K562 (cell line): Measurements from ENCODE around the gene SLC6A16. TPM values are rescaled to one million over a fixed set of nuclear protein-coding genes. Genes with fewer than 3 reads are reported as not detected.
"Not testable (repeated sequence)": the region's sequence is repeated elsewhere in the genome, so short reads cannot be mapped to it uniquely, and the experiment has no call there.

Source experiments
- ATAC-seq: fragments of 200-7000 bp; cut with Tn5 transposase; 3 replicates; pipeline ENCODE4 v1.9.1; 2020; ENCODE audit warnings: moderate library complexity
- BruUV-seq: library from RNA; stranded (reverse); fragments of 400-500 nt; replicated peaks from 2 replicates; lab custom pipeline; 2021; lab: Mats Ljungman, UMichigan
- CTCF ChIA-PET: fragments of 300-600 bp; formaldehyde crosslinking; extraction: SDS; loops from one replicate; lab custom pipeline; 2021; ENCODE audit warnings: low intra/inter-chr PET ratio; lab: Yijun Ruan, JAX
- POLR2A ChIA-PET: fragments of 300-600, 350-650 bp; sonication (Branson Sonifier 250); formaldehyde crosslinking; extraction: SDS; loops from one replicate; lab custom pipeline; 2021; ENCODE audit warnings: antibody characterized with exemption, inconsistent platforms; lab: Yijun Ruan, JAX
- DNase-seq, 4 experiments: peaks; one replicate each; pipeline versions ENCODE4 v3.0.0 to v3.0.0-alpha.2; 2011 to 2018; ENCODE audit warnings: low spot score in 3 of 4, mixed read lengths in 3 of 4; ENCODE audit errors: extremely low read depth in 1 of 4
- FAIRE-seq: peaks from 2 replicates; lab custom pipeline; 2011; peaks lifted over from hg19 to GRCh38; lab: Jason Lieb, UNC
- H2AFZ ChIP-seq: 2 replicates; pipeline ENCODE4 v1.6.0; 2011; ENCODE audit warnings: low read depth, low read length, control low read depth, inconsistent platforms
- H3K27ac ChIP-seq: fragments of 200-600 bp; 3 replicates; pipeline ENCODE4 v1.8.0; 2011; ENCODE audit warnings: low read depth, mild to moderate bottlenecking, control low read depth, inconsistent platforms, low read length, moderate library complexity, mixed read lengths; ENCODE audit errors: extremely low read depth
- H3K27me3 ChIP-seq, 2 experiments: fragments of 300-600 bp in 1 of 2; 2 replicates in 1 of 2; 3 replicates in 1 of 2; pipeline versions ENCODE4 v1.6.0 to v1.8.0; 2011; ENCODE audit warnings: inconsistent platforms in 2 of 2, low read length in 2 of 2, mild to moderate bottlenecking in 1 of 2, mixed read lengths in 1 of 2, moderate library complexity in 1 of 2; ENCODE audit not compliant: control insufficient read depth in 2 of 2, insufficient read depth in 2 of 2
- H3K36me3 ChIP-seq: fragments of 300-600 bp; 3 replicates; pipeline ENCODE4 v1.8.0; 2011; ENCODE audit warnings: mild to moderate bottlenecking, low read length, inconsistent platforms; ENCODE audit not compliant: control insufficient read depth, insufficient read depth
- H3K4me1 ChIP-seq, 2 experiments: fragments of 200-600 bp in 1 of 2; replicated peaks in 1 of 2; 2 replicates in 1 of 2; 3 replicates in 1 of 2; pipeline versions ENCODE4 v1.5.1 to v1.8.0; 2011; ENCODE audit warnings: inconsistent platforms in 2 of 2, low read length in 2 of 2, mild to moderate bottlenecking in 1 of 2, mixed read lengths in 1 of 2, moderate library complexity in 1 of 2; ENCODE audit not compliant: control insufficient read depth in 2 of 2, insufficient read depth in 2 of 2
- H3K4me2 ChIP-seq: 2 replicates; pipeline ENCODE4 v1.6.1; 2011; ENCODE audit warnings: low read length, control low read depth, inconsistent platforms, mixed read lengths; ENCODE audit not compliant: insufficient read depth
- H3K4me3 ChIP-seq: fragments of 200-600 bp; sonication (generic), shearing (Covaris generic); 2 replicates; pipeline ENCODE4 v1.5.1; 2016; ENCODE audit warnings: control low read depth, inconsistent platforms
- H3K79me2 ChIP-seq: fragments of 200-600 bp; 3 replicates; pipeline ENCODE4 v1.8.0; 2011; ENCODE audit warnings: low read length, inconsistent platforms; ENCODE audit not compliant: control insufficient read depth, insufficient read depth
- H3K9ac ChIP-seq, 2 experiments: 2 replicates each; pipeline versions ENCODE4 v1.6.0 to v1.6.1; 2011; ENCODE audit warnings: low read depth in 2 of 2, low read length in 2 of 2, control low read depth in 1 of 2, inconsistent platforms in 1 of 2, mild to moderate bottlenecking in 1 of 2, mixed read lengths in 1 of 2; ENCODE audit not compliant: insufficient read depth in 1 of 2
- H3K9me1 ChIP-seq: one replicate; pipeline ENCODE4 v1.6.0; 2011; ENCODE audit warnings: inconsistent platforms, mild to moderate bottlenecking, low read length, moderate library complexity; ENCODE audit not compliant: control insufficient read depth, insufficient read depth
- H3K9me3 ChIP-seq: replicated peaks from 2 replicates; pipeline ENCODE4 v1.5.1; 2011; ENCODE audit warnings: low read depth, low read length, inconsistent platforms; ENCODE audit not compliant: control insufficient read depth, insufficient read depth
- H4K20me1 ChIP-seq: replicated peaks from 2 replicates; pipeline ENCODE4 v1.6.1; 2011; ENCODE audit warnings: low read length, inconsistent platforms, mixed read lengths; ENCODE audit not compliant: control insufficient read depth, insufficient read depth
- CBX5 ChIP-seq: IDR thresholded peaks from 2 replicates; pipeline ENCODE4 v1.6.1; 2014; ENCODE audit warnings: low read depth, borderline replicate concordance
- CC2D1A ChIP-seq: fragments of 450-650 bp; IDR thresholded peaks from 2 replicates; pipeline ENCODE4 v1.6.1; 2017; ENCODE audit warnings: mild to moderate bottlenecking
- CTBP1 ChIP-seq: fragments of 450-650 bp; IDR thresholded peaks from 2 replicates; pipeline ENCODE4 v1.6.1; 2016; ENCODE audit warnings: borderline replicate concordance
- CTCF ChIP-seq, 3 experiments: IDR thresholded peaks in 2 of 3; conservative IDR thresholded peaks in 1 of 3; 2 replicates each; pipeline ENCODE4 v1.5.1; 2011 to 2012; ENCODE audit warnings: low read length in 3 of 3, mild to moderate bottlenecking in 3 of 3, control low read depth in 2 of 3, improper control_type of control experiment in 1 of 3, inconsistent platforms in 1 of 3, low read depth in 1 of 3, mixed read lengths in 1 of 3, moderate library complexity in 1 of 3; ENCODE audit not compliant: insufficient read depth in 2 of 3
- DEAF1 ChIP-seq: fragments of 450-650 bp; formaldehyde crosslinking; IDR thresholded peaks from 2 replicates; pipeline ENCODE4 v1.4.0; 2020; ENCODE audit warnings: mild to moderate bottlenecking, moderate library complexity
- ESRRA ChIP-seq: fragments of 450-650 bp; IDR thresholded peaks from 2 replicates; pipeline ENCODE4 v1.6.1; 2014; ENCODE audit warnings: low read depth, mild to moderate bottlenecking, moderate library complexity, borderline replicate concordance
- KDM1A ChIP-seq, 2 experiments: fragments of 450-650 bp; IDR thresholded peaks; 2 replicates each; pipeline ENCODE4 v1.6.1; 2016; ENCODE audit warnings: mild to moderate bottlenecking in 2 of 2
- NFIC ChIP-seq: fragments of 450-650 bp; IDR thresholded peaks from 2 replicates; pipeline ENCODE4 v1.6.1; 2017; ENCODE audit warnings: mild to moderate bottlenecking, inconsistent platforms
- RAD21 ChIP-seq, 2 experiments: fragments of 250-450 bp in 1 of 2; fragments of 450-650 bp in 1 of 2; sonication (Bioruptor Pico) in 1 of 2; formaldehyde crosslinking in 1 of 2; IDR thresholded peaks in 1 of 2; conservative IDR thresholded peaks in 1 of 2; 2 replicates each; pipeline versions ENCODE4 v1.4.0 to v1.8.0; 2020 to 2022; ENCODE audit warnings: mild to moderate bottlenecking in 2 of 2, moderate library complexity in 1 of 2
- RFX1 ChIP-seq: fragments of 450-650 bp; IDR thresholded peaks from 2 replicates; pipeline ENCODE4 v1.6.1; 2016; ENCODE audit warnings: mild to moderate bottlenecking, moderate library complexity
- SMAD4 ChIP-seq: fragments of 250-450 bp; sonication (Bioruptor Pico); conservative IDR thresholded peaks from 2 replicates; pipeline ENCODE4 v1.8.0; 2021; ENCODE audit warnings: inconsistent platforms, mild to moderate bottlenecking, moderate library complexity
- SMC3 ChIP-seq: conservative IDR thresholded peaks from 2 replicates; pipeline ENCODE4 v1.6.1; 2011; ENCODE audit warnings: low read depth, low read length, improper control_type of control experiment; ENCODE audit not compliant: insufficient read depth
- SP1 ChIP-seq: sonication (generic); formaldehyde crosslinking; IDR thresholded peaks from 2 replicates; pipeline ENCODE4 v1.8.1; 2022; ENCODE audit warnings: mild to moderate bottlenecking, missing genetic modification reagents
- STAG1 ChIP-seq: sonication (generic); formaldehyde crosslinking; IDR thresholded peaks from 2 replicates; pipeline ENCODE4 v1.5.0; 2020; ENCODE audit warnings: missing genetic modification reagents, borderline replicate concordance
- TRIM28 ChIP-seq: fragments of 450-650 bp; IDR thresholded peaks from 2 replicates; pipeline ENCODE4 v1.6.1; 2017
- WGBS: fragments of 100-300 bp; shearing (Covaris generic); methylation state at CpG from one replicate; pipeline ENCODE4 v1.1.6; 2016; ENCODE audit warnings: low coverage, mixed read lengths; ENCODE audit not compliant: insufficient coverage; ENCODE audit errors: missing lambda C conversion rate; 5-methylcytosine and 5-hydroxymethylcytosine counted together
- in situ Hi-C: fragments of 300-500 bp; cut with MboI; formaldehyde crosslinking; loops from 4 replicates; pipeline ENCODE4 v1.15.0; 2018; ENCODE audit warnings: inconsistent platforms, mixed read lengths
- intact Hi-C: fragments of 100-400 bp; cut with micrococcal nuclease; formaldehyde crosslinking; loops from 2 replicates; pipeline ENCODE4 v1.14.2; 2022
- polyA plus RNA-seq, 8 experiments: library from polyadenylated mRNA; depleted of rRNA in 4 of 8; stranded (reverse) in 5 of 8; unstranded in 3 of 8; fragments of >200 nt; fragmentation: Nextera tagmentation in 2 of 8; fragmentation: Illumina TruSeq in 1 of 8; extraction: Ambion mirVana in 2 of 8; extraction: Trizol in 1 of 8; gene quantifications; 2 replicates each; pipeline versions ENCODE4 v1.2.1 to v1.2.3, GENCODE V29; 2011 to 2014; ENCODE audit warnings: inconsistent platforms in 1 of 8, missing spikeins in 1 of 8
- total RNA-seq, 7 experiments: library from RNA; depleted of rRNA in 6 of 7; stranded (reverse); fragments of >200 nt in 6 of 7; fragmentation: Illumina TruSeq in 2 of 7; extraction: Trizol in 2 of 7; gene quantifications; 2 replicates each; pipeline versions ENCODE4 v1.2.1 to v1.2.3, GENCODE V29; 2011 to 2021; ENCODE audit warnings: low replicate concordance in 1 of 7
- TF ChIP-seq, protein P1 (sequence below): sonication (generic); formaldehyde crosslinking; IDR thresholded peaks from 2 replicates; pipeline ENCODE4 v1.8.1; 2023; ENCODE audit warnings: mild to moderate bottlenecking, missing genetic modification reagents

The SLC6A16 gene
- total and polyA plus RNA-seq, 9 of the 15 experiments (the other 6 are each of a cell fraction or from before 2014, with no cell fraction given): 0.05 to 0.95 (median 0.36) TPM

DNA sequence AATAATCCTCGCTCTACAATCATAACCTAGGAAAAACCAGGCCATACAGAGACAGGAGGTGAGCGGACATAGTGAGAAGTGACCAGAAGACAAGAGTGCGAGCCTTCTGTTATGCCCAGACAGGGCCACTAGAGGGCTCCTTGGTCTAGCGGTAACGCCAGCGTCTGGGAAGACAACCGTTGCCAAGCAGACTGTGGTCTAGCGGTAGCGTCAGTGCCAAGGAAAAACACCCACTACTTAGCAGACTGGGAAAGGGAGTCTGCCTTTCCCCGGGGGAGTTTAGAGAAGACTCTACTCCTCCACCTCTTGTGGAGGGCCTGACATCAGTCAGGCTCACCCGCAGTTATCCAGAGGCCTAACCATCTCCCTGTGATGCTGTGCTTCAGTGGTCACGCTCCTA is 58.6 kb downstream of the SLC6A16 start:
- BruUV-seq, in situ Hi-C loops, H3K9me1 ChIP-seq, H3K9ac ChIP-seq, H3K27me3 ChIP-seq, H3K36me3 ChIP-seq, H3K9me3 ChIP-seq, H4K20me1 ChIP-seq, POLR2A ChIA-PET, H3K4me3 ChIP-seq, H3K79me2 ChIP-seq, H3K27ac ChIP-seq, H3K4me1 ChIP-seq: not testable (repeated sequence)
- peak; percentile 56; the same call in 1 of the 3 replicates for ATAC-seq
- DNase-seq: peak in 1 of 4 experiments; percentile 56
- 9% methylated on average over 11 of the region's 12 CpGs for WGBS
- FAIRE-seq: peak; percentile 69
- H2AFZ ChIP-seq: peak overlapping the region; percentile 63; the same call in 1 of the 2 replicates
- CTCF ChIA-PET: interaction anchor here (0.7 kb wide), 1 partner anchor 177 kb away, joined by 3 read pairs; no protein-coding TSS in a partner anchor
- intact Hi-C loops: loop anchor here (5.0 to 10.0 kb wide), 2 partner anchors 36 to 178 kb away; partner anchors contain the start of gene SLC17A7
- peak overlapping the region; percentile 32 for H3K4me2 ChIP-seq
- peak; percentile 57 to 88 for TF ChIP-seq RAD21 (CRISPR knock-in tag; conservative IDR thresholded peaks at IDR 0.05 in 1 of 2, IDR thresholded peaks at IDR 0.05 in 1 of 2)
- peak; percentile 52; the same call in 1 of the 2 replicates for TF ChIP-seq DEAF1 (CRISPR knock-in tag)
- TF ChIP-seq SMAD4 (CRISPR knock-in tag): peak; percentile 47; the same call in 1 of the 2 replicates
- peak; percentile 32; the same call in 1 of the 2 replicates for TF ChIP-seq CC2D1A
- TF ChIP-seq CBX5: peak; percentile 79; the same call in 1 of the 2 replicates
- peak; percentile 55 for TF ChIP-seq RFX1
- TF ChIP-seq KDM1A (IDR thresholded peaks at IDR 0.05): 0 out of 4 replicates have a peak, but pooled peaks of 1 of the 2 experiments have one; percentile 15
- peak; percentile 28; the same call in 1 of the 2 replicates for TF ChIP-seq CTBP1
- 0 out of 2 replicates have a peak, but pooled peaks have one; percentile 14 for TF ChIP-seq NFIC
- peak; percentile 58; the same call in 1 of the 2 replicates for TF ChIP-seq STAG1 (CRISPR knock-in tag)
- TF ChIP-seq, protein P1, sequence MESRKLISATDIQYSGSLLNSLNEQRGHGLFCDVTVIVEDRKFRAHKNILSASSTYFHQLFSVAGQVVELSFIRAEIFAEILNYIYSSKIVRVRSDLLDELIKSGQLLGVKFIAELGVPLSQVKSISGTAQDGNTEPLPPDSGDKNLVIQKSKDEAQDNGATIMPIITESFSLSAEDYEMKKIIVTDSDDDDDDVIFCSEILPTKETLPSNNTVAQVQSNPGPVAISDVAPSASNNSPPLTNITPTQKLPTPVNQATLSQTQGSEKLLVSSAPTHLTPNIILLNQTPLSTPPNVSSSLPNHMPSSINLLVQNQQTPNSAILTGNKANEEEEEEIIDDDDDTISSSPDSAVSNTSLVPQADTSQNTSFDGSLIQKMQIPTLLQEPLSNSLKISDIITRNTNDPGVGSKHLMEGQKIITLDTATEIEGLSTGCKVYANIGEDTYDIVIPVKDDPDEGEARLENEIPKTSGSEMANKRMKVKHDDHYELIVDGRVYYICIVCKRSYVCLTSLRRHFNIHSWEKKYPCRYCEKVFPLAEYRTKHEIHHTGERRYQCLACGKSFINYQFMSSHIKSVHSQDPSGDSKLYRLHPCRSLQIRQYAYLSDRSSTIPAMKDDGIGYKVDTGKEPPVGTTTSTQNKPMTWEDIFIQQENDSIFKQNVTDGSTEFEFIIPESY (CRISPR knock-in tag): peak; percentile 67; the same call in 1 of the 2 replicates
- peak; percentile 58 to 65 (median 65) for TF ChIP-seq CTCF (IDR thresholded peaks at IDR 0.05 in 2 of 3, conservative IDR thresholded peaks at IDR 0.05 in 1 of 3; ENCODE audit: insufficient read depth in 2 of 3, low read depth in 1 of 3, low read length in 3 of 3)
- peak; percentile 83 for TF ChIP-seq TRIM28
- peak; percentile 19; the same call in 1 of the 2 replicates for TF ChIP-seq ESRRA
- peak; percentile 52 for TF ChIP-seq SP1 (CRISPR knock-in tag)
- peak; percentile 34; the same call in 1 of the 2 replicates for TF ChIP-seq SMC3
